ENCODE results near the gene ATIC.

- TF ChIP-seq ATF2 (IDR thresholded peaks at IDR 0.05; ENCODE audit: low read length) = no peak
- TF ChIP-seq, protein P1, sequence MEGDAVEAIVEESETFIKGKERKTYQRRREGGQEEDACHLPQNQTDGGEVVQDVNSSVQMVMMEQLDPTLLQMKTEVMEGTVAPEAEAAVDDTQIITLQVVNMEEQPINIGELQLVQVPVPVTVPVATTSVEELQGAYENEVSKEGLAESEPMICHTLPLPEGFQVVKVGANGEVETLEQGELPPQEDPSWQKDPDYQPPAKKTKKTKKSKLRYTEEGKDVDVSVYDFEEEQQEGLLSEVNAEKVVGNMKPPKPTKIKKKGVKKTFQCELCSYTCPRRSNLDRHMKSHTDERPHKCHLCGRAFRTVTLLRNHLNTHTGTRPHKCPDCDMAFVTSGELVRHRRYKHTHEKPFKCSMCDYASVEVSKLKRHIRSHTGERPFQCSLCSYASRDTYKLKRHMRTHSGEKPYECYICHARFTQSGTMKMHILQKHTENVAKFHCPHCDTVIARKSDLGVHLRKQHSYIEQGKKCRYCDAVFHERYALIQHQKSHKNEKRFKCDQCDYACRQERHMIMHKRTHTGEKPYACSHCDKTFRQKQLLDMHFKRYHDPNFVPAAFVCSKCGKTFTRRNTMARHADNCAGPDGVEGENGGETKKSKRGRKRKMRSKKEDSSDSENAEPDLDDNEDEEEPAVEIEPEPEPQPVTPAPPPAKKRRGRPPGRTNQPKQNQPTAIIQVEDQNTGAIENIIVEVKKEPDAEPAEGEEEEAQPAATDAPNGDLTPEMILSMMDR (IDR thresholded peaks at IDR 0.05; ENCODE audit: control extremely low read depth in 1 of 3, insufficient read depth in 1 of 3, low read depth in 1 of 3, low read length in 3 of 3) = no peak
- TF ChIP-seq TAF1 (IDR thresholded peaks at IDR 0.05; ENCODE audit: low read depth, low read length) = no peak
- no peak for TF ChIP-seq POLR2A (IDR thresholded peaks at IDR 0.05; ENCODE audit: control extremely low read depth in 1 of 2, low read depth in 2 of 2, low read length in 2 of 2)
- TF ChIP-seq TBP (IDR thresholded peaks at IDR 0.05; ENCODE audit: low read depth, low read length) = no peak
- no peak for TF ChIP-seq RAD21 (IDR thresholded peaks at IDR 0.05 in 1 of 2, conservative IDR thresholded peaks at IDR 0.05 in 1 of 2; ENCODE audit: low read depth in 2 of 2, low read length in 2 of 2)
- no peak for TF ChIP-seq JUN (IDR thresholded peaks at IDR 0.05; ENCODE audit: low read depth, low read length)
- TF ChIP-seq RFX5 (IDR thresholded peaks at IDR 0.05; ENCODE audit: borderline replicate concordance, low read depth, low read length) = no peak
Observed at GRCh38 chr2:215293879-215294278, 18.0 kb upstream of the ATIC start.
